ENCODE measurements around the gene GJA5. TPM values are rescaled to one million over a fixed set of nuclear protein-coding genes. Genes with fewer than 3 reads are reported as not detected.

The GJA5 gene
- polyA plus RNA-seq (2013, experiment 1 of 2; ENCODE audit: insufficient read length): 0.13 TPM
- 0.62 TPM for polyA plus RNA-seq (2013, experiment 2 of 2; ENCODE audit: insufficient read length)

DNA sequence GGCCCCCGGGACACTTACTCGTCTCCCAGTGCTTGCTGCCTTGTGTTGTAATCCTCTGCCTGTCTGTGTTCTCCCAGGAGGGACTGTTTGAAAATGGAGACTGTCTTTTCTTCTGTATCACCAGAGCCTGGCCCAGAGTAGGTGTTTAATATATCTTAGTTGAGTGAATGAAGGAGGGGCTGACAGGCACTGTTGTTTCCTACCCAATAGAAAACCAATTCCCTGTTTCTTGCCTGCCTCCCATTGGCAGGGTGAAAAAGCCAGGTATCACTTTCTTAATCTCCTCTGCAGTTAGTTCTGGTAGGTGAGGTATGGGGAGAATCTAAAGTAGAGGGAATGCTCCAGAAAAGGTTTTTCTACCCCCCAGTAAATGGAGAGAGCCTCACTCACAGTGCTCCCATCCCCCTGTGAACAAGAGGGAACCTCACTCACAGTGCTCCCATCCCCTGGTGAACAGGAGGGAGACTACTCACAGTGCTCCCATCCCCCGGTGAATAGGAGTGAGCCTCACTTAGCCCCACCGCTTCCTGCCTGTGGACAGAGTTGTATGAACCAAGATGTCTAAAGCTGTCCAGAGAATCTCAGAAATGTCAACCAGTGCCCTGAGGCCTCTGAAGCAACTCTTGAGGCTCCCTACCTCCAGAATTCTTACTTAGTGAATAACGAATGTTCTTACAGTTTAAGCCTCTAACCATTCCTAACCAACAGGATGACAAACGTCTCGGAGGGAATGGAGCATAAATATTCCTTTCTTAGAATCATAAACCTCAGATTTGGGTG lies at the start of gene GJA5:
TSS of gene GJA5 (minus strand) at position 122 of the 780 bp plus-strand sequence. CDS start 1,364 bp downstream, outside the sequence.
- no peak for DNase-seq

DNA sequence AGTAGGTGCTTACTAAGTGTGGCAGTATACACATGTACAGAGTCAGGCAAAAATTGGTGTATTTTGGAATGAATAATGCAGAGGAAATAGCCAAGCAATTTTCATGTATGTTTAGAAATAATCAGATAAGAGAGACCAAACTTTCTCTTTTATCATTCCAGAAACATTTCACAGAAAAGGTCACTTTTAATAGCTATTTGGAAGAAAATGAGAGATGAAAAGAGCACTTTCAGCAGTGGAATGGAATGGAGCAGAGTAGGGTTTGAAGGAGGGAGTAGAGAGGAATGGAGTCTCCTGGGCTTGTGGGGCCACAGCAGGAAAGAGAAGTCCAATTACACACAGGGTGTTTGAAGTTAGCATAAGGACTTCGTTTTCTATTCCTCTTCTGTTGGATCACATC lies 48.8 kb upstream of the GJA5 start:
- no peak for DNase-seq

DNA sequence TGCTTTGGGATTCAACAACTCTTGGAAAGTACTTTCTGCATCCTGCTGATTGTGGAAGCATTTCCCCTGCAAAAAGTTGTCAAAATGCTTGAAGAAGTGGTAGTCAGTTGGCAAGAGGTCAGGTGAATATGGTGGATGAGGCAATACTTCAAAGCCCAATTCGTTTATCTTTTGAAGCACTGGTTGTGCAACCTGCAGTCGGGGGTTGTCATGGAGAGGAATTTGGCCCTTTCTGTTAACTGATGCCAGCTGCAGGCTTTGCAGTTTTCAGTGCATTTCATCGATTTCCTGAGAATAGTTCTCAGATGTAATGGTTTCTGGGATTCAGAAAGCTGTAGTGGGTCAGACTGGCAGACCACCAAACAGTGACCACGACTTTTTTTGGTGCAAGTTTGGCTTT lies 47.6 kb upstream of the GJA5 start:
- no peak for DNase-seq

DNA sequence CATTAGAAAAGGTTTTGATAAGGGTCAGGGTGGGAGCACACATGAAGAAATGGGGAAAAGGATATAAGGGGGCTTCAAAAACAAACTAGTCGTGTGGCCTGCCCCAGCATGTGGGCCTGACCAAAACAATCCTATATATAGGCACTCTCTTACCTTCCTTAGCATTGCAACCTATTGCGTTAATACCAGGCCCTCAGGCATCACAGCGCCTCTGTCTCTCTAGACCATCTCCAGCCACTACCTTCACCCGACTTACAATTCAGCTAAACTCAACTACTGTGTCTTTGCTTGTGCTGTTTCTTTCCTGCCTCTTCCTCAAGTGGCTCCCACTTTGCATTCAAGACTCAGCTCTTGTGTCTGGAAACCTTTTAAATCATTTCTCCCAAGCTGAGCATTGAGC lies 47.0 kb upstream of the GJA5 start:
- DNase-seq: no peak

DNA sequence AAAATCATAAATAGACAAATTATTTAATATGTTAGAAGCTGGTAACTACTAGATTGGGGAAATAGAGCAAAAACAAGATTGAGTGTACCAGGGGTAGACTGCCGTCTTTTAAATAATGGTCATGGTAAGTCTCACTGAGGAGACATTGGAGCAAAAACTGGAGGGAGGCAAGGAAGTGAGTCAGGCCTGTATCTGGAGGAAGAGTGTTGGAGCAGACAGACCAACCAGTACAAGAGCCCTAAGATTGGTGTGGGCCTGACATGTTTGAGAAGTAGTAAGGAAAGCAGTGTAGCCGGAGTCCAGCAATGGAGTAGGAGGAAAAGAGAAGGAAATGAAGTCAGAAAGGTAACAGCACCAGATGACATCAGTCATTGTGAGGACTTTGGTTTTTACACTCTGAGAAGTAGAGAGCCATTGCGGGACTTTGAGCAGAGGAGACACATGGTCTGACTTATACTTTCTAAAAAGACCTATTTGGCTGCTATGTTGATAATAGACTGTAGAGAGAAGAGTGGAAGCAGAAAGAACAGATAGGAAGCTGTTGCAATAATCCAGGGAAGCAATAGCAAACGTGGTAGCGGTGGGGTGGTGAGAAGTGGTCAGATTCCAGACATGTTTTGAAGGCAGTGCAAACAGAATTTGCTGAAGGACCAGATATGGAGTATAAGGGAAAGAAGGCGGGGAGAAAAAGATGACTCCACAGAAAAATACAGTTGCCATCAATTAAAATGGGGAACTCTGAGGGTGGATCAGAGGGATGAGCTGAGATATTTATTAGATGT lies 44.7 kb upstream of the GJA5 start:
- no peak for DNase-seq

DNA sequence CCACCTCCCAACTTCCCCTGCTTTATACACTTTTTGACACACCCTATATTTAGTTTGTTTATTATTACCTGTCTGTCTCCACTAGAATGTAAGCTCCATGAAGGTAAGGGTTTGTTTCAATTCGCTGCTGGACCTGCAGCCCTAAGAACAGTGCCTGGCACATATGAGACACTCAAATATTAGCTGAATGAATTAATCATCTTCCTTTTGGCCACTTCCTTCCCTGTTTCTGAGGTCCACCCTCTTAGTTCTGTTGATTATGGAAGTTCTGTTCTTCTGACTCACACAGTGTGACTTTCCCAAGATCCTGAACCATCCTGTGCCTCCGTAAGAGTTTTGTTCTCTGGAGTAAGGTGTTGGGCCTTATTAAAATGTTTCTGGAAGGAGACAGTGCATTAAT lies 40.4 kb upstream of the GJA5 start:
- no peak for DNase-seq

DNA sequence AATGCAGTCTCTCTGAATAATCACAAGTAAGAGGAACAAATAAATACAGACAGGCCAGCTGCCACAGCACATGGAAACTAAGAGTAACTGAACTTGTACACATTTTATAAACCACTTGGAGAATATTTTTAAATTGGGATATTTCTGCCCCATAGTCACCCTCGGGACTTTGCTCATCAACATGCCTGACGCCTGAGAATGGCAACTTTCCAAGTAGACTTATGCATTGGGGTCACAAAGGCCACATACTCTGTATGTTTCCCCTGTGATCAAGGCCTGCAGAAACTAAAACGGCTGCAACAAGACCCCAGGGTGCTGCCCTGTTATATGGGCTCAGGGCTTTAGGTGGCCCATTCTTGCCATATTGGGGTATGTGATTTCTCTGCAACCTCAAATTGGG lies 38.3 kb upstream of the GJA5 start:
- DNase-seq: no peak

DNA sequence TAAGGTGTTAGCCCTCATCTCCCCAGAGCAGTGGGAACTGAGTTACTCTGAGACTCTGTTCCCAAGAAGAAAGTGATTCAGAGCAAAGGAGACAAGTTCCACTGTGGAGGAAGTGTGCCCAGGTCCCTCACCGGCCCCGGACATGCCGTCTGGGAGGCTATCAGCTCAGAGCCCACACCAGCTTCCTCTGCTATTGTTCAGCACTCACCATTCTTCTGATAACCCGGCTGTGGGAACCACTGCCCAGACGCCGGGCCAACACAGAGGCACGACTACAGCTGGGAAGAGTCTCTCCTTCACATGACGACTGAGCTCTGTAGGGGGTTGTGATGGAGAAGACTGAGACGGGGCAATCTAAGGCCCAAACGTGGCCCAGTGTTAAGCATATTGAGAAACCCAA lies 34.2 kb upstream of the GJA5 start:
- no peak for DNase-seq

DNA sequence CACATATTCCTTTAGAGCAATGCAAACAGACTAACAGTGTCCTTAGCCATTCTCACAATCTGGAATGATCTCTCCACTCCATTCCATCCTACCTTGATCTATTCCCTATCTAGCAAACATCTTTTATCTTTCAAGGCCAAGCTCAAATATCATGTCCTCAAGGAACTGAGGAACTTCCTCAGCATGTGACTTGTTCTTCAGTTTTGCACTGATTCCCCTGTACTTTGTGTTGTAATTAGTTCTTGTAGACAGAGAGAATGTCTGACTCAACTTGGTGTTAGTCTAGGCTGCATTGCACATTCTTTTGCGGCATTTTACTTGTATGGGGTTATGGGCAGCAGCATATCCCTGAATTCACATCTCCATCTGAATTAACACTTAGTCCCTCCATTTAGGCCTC lies 31.5 kb upstream of the GJA5 start:
- DNase-seq: no peak

DNA sequence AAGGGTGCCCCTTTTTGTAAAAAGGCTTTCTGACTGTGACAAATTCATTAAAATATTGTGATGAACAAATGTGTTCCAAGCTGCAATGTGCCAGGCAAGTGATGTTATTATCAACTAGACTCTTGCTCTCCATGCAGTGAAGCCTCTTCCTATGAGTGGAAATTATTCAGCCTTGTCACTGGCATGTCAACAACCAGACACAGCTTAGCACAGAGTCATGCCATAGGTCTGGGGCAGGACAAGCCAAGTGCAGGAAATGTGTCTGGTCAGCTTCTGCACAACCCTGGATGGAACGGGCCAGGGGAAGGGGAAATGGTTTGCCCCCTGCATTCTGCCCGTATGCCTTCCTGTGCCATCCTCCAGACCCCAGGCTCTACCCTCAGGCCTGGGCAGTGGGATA lies 27.4 kb upstream of the GJA5 start:
- no peak for DNase-seq

DNA sequence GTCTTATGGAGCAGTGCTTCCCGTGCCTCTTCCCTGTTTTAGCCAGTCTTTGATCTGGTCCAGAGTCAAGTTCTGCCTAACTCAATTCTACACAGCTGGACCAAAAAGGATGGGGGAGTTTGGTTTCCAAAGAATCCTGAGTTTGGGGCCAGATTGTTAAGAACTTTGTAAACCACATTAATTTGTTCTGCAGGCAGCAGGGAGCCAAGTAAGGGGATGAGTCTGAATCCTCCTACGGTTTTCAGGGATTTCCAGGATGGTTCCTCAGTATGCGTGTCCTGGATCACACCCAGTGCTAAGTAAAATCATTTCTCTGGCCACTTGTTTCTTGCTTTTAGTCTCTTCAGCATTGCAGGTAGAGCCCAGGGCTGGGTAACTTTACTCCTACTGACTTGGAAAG lies 26.1 kb upstream of the GJA5 start:
- DNase-seq: no peak

DNA sequence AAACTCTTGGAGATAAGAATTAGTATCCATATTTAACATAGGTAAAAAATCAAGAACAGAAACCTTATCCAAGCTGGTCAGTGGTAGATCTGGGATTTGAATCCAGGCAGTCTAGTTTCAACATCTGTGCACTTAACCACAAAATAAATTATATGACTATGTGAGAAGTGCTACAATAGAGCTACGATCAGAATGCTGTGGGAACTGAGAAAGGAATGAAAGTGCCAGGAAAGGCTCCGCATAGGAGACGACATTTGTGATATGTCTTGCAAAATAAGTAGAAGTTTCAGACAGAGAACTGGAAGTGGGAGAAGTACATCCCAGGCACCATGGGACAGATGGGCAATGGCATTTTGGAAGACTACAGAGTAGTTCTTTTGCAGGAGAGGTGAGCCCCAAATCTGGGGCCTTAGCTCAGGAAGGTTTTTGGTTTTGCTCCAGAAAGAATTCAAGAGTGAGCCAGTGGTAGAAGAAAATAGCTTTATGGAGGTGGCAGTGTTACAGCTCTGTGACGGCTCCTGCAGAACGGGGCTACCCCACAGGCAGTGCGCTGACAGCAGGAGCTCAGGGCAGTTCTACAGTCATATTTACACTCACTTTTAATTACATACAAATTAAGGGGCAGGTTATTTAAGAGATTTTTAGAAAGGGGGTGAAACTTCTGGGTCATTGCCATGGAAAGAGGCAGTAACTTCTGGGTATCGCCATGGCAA lies 25.5 kb upstream of the GJA5 start:
- DNase-seq: no peak

DNA sequence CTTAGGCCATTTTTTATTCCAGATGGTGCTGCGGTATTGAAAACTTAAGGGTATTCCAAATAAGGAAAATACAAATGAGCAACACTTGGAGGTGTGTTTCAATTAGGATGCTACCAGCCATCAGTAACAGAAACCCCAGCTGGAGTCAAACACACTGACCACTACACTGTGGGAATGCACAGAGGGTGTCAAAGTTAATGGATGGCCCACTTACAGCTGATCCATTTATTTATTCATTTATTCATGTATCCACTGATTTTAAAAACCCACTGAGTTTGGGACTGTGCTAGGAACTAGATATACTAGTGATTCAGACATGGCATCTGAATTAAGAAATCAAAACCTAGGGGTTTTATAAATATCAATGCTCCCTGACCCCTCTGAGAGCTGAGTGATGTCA lies 24.5 kb upstream of the GJA5 start:
- DNase-seq: no peak

DNA sequence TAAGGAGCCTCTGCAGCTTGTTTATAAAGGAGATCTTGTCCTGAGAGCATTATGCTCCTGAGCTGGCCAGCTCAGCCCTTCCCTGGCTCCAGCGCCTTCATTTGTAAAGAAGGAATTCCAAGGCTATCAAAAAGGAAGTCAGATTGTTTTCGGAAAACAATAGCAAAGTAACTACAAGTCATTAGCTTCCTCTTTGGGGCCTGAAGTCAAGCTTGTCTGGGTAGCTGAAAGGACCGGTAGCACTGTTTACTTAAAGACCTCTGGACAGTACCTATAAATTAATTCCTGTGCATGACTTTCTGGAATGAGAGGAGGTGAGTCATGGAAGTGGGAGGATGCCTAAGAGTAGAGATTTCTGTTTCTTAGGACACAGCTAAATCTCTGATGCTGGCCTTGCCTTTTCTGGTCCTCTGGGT lies 20.7 kb upstream of the GJA5 start:
- DNase-seq: no peak

DNA sequence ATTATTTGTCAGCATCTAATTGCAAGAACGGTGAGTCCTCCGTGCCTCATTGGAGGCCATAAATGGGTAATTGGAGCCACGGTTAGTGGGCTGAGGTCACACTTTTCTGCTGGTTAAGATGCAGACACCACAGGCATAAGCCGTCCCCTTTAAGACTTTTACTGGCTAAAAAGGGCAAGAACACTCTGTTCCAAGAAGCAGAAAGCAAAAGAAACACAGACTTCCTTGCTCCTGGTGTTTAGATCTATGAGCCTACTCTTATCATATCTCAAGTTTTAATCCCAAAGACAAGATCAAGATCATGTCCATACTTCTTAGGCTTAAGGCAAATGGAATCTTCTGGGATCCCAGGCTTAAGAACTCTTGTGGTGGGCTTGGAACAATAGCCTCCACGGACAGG lies 17.3 kb upstream of the GJA5 start:
- DNase-seq: no peak

DNA sequence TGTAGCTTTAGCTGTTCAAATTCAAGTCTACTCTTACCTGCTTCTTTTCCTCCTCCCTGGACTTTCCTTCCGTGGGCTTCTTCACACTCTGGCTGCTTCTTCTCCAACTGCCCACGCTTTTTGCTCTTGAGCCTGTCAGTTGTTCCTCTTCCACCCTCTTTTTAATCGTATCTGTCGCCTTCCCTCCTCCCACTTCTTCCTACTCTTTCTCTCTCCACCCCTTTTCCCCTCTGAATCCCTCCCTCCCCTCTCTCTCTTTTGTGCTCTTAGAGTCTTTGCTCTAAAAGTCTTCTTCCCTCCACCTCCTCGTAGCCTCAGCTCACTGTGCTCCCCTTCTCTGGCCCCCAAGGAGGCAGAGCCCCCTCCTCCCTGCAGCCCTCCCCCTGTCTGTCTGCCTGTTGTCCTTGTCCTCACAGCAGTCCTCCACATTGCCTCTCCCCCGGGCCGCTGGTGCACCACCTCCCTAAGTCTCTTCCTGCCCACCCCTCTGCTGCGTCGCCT lies 12.9 kb upstream of the GJA5 start:
- DNase-seq: no peak

DNA sequence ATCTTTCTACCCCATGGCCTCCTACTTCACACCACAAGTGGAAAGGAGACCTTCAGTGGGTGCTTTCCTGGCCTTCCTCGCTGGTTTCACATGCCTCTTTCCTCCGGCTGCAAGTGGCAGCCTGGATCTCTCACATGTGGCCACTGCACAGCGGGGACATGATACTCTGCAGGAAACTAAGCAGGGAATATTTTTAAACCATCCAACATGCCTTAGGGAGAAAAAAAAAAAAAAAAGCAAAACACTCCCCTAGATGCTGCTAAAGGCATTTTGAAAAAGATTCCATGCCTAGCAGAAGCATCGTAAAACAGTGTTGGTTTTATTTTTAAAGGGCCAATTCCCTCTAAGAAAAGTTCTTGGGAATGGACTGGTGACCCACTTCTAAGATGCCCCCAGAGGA lies 12.2 kb upstream of the GJA5 start:
- DNase-seq: peak; percentile 32

DNA sequence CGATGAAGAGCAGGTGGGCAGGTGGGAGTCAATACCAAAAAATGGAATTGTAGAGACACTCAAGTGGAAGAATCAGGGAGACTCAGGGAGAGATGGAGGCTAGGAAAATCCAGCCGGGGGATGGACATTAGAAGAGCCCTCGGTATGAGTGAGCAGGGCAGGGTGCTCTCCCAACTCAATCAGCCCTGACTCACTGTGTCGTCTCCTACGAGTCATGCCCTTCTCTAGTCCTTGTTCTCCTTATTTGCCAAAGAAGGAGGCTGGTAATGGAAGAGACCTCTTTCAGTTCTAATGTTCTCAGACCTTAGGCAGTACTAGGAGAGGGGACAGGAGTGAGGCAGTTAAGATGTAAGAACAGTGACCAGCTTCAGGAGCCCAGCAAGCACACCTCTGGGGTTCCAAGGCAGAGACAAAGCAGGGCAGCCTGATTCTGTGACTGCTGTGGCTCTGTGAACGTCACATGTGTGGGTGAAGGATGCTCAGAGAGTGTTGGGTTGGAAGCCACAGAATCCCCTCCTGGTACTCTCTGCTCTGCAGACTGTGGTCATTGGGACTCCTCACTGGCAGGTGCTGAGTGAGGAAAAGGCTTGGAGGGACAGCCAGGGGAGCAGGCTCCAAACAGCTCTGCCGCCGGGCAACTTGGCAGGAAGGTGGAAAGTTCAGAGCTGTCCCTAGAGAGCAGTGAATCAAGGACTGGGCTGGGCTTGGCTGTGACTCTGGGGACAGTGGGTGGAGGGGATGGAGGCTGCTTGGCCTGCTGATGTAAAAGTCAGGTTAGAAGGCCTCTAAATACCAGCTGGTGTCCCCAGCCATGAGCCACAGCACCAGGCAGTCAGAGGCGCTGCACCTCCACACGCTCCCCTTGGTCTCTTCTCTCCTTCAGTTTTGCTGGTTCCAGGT lies 11.1 kb upstream of the GJA5 start:
- peak; percentile 56 for DNase-seq

DNA sequence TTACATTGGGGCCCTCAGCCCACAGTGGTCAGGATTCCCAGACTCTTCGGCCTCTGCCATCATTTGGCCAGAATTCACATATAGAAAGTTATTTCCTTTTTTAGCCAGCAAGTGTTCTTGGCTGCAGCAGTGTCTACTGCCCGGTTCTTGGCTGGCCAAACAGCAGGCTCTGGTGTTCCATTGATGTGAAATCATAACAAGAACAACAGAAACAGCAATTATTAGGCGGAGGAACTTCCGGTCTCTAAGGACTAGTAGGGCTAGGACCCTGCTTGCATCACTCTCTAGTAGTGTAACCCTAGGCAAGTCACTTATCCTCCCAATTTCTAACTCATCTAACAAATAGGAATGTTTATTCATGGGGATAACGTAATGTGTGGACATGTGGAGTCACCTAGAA lies 8.7 kb upstream of the GJA5 start:
- DNase-seq: no peak

DNA sequence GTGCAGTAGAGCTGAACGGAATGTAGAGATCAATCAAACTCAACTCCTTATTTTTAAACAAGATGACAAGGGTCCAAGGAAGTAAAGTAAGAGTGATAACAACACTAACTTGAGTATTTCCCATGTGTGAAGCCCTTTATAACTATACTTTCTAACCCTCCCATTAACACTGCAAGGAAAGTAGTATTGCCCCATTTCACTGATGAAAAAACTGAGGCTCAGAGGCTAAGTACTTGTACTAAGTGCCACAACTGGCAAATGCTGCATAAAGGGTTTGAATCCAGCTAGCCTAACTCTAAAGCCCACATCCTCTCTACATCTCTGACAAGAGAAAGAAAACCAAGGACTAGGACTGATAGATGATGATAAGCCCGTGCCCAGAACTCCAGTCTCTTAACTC lies 8.2 kb upstream of the GJA5 start:
- no peak for DNase-seq

DNA sequence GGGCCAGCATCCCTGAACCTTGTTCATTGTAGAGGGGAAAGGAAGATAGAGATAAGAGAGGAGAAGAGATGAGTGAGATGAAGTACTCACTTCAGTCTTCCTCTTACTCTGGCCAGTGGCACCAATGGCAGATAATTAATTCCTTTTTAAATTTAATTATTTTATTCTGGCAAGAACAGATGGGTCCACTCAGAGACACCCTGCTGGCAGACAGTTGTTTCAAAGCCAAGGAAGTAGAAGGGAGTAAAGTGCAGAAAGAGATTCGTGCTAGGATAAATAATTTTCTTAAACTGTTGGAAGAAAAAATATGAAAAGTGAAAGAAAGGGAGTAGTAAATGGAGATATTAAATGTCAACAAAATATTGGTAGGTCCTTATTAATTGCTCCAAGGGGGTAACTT lies 7.7 kb upstream of the GJA5 start:
- DNase-seq: no peak
